ENCODE measurements around the gene GMDS.
"Not testable (repeated sequence)": the region's sequence is repeated elsewhere in the genome, so short reads cannot be mapped to it uniquely, and the experiment has no call there.

Gene GMDS

DNA sequence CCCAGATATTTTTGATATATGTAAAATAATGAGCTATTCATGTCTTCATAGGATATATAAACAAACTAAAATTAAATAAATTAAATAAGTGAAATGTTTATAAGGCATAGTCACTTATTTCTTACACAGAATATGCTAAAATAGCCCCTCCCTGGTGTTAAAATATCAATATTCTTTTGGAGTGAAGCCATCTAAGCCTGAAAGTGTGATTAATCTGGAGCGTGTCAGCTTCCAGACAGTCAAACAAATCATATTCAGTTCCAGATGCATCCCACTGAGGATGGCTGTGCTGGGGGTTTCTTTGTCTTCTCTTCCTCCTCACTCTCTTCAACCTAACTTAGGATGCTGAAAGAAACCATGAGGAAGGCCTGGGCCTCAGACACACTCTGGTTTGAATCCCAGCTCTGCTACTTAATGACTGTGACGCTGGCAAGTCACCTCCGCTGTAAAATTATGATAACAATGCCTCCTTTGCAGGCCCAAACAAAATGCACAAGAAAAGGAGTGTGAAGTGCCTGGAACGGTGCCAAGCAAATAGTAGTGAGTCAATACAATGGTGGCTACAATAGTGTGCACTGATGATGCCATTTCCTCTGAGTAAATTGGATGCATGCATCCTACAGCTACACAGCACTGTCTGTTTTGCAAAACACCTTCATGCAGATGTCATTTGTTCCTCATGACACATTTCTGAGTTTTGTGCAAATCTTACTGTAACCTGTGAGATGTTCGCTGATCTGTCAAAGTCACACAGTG, 474.3 kb downstream of the GMDS start:
- intact Hi-C loops (cut with DNase I): no loop called here

DNA sequence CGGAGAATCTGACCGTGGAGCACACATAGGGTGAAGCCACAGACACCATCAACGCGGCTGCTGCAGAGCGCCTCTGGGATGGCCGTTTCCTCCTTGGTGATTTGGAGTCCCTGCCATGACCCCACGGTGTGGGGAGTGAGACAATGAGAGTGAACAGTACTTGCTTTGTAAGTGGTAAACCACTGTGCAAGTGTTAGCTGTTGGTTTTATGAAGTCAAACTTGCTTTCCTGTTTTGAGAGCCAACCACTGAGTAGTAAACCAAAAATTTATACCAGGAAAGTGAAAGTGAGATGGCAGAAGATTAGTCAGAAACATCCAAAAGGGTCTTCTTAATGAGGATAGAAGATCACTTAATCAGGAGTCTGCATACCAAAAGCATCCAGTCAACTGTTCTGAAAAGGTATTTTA, 475.0 kb downstream of the GMDS start:
- intact Hi-C loops (cut with DNase I): no loop called here
- no peak for DNase-seq

More for the DNA sequence above, 474.3 kb downstream of the GMDS start:
- no peak for DNase-seq

DNA sequence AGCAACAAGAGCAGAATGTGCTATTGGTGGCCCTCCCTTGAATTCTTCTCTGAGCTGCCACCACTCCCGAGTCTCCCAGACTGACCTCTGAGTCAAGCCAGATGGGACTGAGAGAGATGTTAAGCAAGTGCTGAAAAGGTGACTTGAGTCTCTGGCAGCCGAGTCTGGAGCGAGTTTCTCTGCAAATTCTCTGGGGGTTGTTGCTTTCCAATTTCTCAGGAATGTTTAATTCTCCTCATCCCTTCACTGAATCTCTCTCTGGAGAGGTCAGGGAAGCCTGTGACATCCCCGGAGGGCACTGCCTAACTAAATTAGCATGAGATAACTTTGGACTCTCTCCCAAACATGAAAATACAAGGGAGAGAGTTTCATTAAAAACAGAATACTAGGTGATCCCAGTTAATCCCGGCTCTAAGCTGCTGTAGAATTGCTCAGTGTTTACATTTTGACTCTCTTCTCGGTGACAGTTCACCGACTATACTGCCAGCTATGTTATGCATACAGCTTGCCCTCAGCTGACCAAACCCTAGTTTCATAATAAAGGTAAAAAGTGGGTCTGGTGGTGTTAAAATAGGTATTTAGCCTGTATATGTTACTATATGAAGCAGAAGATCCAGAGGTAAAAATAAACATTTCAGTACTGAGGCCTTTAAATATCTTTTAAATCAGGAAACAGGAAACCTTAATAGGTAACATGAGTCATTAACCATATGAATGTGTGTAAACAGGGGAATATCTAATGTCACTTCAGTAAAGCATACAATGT, 477.7 kb downstream of the GMDS start:
- intact Hi-C loops (cut with DNase I): no loop called here
- no peak for DNase-seq

DNA sequence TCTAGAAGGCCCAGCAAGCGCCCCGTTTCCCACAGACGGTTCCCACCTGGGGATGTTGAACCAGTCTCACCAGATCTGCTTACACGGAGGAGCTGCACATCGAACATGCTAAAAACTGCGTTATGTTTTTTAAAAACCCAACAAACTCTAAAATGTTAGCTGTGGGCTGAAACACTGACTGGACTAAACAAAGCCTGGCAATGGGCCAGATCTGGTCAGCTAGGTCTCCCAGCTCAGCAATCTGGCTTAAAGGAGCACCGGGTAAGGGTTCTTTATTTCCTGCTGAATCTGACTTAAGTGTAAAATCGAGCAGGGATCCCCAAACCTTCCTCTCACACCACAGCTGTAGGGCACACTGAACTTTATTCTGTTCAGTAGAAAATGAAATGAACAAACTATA, 478.8 kb downstream of the GMDS start:
- intact Hi-C loops (cut with DNase I): no loop called here
- DNase-seq: peak in 1 of 10 donors; percentile 28

DNA sequence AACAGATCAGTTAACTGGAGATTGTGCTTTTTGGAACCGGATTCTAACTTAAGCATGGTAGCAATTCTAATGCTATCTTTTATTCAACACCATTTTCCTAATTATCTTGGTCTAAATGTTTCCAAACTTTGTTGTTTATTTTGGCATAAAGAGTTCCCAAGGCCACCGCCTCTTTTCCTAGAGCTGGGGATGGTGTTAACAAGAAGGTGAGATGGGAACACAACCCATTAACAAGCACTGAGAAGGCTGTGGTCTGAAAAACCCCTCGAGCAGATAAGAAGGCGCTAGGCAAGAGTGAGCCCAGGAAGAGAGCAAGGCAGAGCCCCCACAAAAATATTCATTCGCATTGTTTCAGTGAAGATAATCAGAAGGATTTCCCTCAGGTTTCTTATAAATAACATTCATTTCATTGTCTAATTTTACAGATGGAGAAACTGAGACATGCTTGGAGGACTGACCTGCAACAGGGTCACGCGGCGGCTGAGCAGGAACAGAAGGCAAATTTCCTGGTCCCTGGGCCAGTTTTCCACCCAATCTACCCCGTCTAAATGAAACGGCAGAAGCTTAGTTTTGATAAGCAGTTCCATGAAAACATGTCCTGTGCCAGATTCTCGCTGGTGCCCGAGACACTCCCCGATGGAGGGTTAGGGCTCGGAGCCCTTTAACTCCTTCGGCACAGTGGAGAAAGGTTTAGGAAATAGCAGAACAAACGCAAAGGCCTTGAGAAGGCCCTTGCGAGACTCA, 480.1 kb downstream of the GMDS start:
- intact Hi-C loops (cut with DNase I): no loop called here
- no peak for DNase-seq

DNA sequence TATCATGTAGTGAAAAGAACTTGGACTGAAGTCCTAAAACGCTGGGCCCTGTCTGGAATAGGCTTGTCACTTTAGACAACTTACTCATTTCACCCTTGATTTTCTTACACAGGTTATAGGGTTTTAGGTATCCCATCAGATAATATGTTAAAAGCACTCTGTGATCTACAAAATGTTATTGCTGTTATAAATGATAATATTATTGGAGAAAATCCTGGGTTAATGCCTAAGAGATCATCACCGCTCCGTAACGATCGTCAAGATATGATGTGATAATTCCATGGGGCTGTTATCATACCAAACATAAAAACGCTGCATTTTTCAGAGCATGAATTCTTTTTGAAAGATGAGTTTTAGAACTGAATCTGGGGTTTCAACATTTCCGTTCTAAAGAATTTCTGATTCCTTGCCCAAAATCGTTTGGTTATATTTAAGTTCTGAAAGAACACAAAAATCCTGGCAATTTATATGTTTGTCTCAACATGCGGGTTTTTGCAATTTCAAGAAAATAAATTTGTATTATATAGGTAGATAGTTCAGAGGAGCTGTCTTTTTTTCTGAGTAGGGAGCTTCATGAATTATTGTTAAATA, 480.9 kb downstream of the GMDS start:
- intact Hi-C loops (cut with DNase I): no loop called here
- no peak for DNase-seq

DNA sequence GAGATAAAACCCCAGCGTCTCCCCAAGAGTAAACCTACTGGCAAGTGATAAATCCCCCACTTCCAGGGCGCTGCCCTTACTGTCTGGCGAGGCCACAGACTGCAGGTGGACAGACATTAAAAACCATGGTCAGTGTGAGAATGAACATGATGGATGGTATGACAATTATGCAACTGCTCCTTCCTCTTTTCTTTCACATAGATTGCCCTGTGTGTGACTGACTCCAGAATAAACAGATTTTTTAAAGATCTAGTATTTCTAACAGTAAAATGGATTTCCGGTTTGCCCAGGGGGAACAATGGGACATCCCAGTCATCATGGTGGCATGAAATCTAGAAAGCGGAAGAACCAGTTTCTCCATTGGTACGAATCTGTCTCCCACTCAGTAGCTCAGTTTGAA, 482.0 kb downstream of the GMDS start:
- intact Hi-C loops (cut with DNase I): no loop called here
- DNase-seq: no peak

DNA sequence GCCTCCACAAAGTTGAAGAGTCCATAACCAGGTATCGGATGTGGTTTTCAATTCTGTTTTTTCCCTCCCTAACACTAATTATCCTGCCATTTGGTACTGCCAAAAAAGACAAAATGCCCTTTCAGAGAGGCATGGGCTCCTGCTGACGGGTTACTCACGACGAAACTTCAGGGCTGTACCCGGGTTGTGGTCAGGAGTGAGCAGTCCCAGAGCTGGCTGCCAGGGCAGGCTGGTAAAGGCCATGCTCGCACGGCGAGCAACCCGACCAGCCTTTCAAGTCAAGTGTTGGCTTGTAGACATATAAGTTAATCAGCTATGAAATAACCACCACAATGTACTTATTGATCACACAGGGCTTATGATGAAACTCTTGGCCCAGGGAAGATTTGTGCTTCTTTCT, 483.2 kb downstream of the GMDS start:
- DNase-seq: peak in 2 of 10 donors; percentile 24 to 80
- intact Hi-C loops (cut with DNase I): no loop called here

DNA sequence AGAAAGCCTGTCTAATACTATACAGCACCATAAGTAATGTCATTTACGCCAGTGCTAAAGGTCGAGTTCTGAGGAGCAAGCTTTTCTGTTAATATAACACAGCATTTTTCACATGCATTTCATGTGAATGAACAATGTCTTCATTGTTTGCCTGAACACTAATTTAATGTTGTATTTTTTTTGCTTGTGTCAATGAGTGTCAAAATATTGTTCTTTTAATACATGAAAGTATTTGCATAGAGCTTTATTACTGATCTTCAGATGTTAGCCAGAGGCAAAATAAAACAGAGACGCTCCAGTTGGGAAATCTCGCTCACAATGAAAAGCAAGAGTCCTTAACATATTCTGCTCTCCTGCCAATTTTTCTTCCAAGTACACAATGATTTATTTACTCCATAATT, 483.9 kb downstream of the GMDS start:
- intact Hi-C loops (cut with DNase I): no loop called here

DNA sequence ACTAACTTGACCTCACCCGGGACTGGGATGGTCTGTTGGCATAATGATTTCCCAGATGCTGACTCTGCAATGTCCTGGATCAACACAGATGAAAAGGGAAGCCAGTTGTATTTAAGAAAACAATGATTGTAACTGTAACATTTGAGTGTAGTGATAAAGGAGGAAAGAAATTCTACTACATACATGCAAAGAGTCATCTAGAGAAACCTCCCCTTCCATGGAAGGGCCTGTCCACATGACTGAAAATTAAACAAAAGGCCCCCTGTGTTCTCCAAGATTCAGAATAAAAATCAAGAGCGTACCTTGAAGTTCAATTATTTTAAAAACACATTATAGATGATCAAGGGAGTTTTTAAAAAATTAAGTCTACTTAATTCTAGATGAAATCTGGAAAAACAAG, 484.5 kb downstream of the GMDS start:
- no peak for DNase-seq
- intact Hi-C loops (cut with DNase I): no loop called here

More for the DNA sequence above, 483.9 kb downstream of the GMDS start:
- no peak for DNase-seq

DNA sequence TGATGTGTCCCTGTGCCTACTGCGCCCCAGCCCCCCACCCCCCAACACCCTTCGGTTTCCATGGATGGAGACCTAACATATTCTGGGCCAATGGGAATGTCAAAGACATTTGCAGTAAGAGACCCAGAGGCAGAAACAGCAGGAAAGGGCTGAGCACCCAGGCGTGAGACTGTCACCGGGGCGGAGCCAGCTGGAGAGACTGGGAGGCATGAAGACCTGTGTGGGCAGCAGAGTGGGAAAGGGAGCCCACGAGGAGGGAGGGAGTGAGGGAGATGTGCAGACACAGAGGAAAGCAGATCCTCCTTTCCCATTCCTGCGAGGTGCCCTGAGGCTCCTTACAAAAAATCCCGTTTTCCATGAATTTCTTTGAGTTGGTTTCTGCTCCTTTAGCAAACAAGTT, 485.5 kb downstream of the GMDS start:
- intact Hi-C loops (cut with DNase I): no loop called here

DNA sequence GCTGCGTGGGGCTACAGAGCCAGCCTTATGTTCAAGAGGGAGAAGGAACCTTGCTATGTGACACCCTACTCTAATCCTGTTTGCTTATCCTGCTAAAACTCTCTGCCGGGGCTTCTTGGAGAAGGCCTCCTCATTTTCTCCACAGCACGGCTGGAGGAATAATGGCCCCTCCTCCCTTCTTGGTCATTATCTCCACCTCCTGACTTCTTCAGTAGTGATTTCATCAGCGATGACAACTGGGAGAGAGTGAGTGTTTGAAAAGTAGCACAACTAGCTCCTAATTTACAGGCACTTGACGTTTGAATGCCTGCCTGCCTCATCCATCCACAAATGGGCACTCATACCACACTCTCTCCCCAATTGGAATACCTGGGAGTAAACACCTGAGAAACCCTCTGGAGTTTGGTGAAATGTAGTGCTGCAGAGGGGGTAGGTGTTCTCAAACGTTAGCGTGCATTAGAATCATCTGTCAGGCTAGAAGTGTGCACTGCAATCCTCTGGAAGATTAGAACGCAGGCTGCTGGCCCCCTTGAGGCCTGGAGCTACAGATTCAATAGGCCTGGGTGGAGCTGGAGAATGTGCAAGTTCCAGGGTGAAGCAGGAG, 487.2 kb downstream of the GMDS start:
- intact Hi-C loops (cut with DNase I): no loop called here

More for the DNA sequence above, 485.5 kb downstream of the GMDS start:
- no peak for DNase-seq

DNA sequence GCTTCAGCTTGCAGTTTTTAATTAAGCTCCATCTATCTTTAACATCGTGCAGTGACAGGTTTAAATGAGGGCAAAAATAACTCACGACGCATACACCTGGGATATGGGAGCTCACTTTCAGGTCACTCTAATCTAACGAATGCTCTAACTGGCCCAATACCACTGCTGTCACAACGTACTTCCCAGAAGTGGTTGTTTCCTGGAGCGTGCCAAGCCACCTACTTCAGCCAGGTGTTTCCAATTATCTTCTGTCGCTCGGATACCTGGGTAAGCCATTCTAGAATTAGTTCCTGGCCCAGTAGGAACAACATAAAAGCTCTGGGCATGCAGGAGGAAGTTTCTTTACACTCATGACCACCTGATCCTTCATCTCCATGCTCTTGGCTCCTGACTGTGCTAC, 488.3 kb downstream of the GMDS start:
- intact Hi-C loops (cut with DNase I): no loop called here
- no peak for DNase-seq

More for the DNA sequence above, 487.2 kb downstream of the GMDS start:
- DNase-seq: no peak

DNA sequence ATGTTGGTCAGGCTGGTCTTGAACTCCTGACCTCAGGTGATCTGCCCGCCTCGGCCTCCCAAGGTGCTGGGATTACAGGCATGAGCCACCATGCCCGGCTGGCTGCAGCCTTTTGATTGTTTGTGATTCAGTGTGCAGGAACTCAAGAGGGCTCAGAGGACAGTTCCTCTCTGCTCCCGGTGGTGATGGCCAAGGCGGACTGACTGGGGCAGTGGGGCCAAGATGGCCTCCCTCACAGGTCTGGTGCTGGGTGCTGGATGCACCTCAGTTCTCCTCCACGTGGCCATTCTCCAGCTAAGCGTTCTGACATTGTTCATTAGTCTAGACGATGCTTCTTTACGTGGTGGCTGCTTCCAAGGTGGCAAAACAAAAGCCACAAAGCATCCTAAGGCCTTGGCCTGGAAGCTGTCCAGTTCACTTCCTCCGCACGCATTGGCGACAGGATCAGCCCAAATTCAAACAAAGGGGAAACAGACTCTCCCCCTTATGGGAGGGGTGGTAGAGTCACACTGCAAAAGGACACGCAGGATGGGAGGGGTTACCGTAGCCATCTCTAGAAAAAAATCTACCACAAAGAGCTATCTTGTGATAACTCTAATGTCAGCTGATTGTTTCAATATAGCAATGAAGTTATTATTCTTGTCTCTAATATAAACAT, 488.8 kb downstream of the GMDS start:
- DNase-seq: peak in 1 of 10 donors; percentile 75
- intact Hi-C loops (cut with DNase I): no loop called here

DNA sequence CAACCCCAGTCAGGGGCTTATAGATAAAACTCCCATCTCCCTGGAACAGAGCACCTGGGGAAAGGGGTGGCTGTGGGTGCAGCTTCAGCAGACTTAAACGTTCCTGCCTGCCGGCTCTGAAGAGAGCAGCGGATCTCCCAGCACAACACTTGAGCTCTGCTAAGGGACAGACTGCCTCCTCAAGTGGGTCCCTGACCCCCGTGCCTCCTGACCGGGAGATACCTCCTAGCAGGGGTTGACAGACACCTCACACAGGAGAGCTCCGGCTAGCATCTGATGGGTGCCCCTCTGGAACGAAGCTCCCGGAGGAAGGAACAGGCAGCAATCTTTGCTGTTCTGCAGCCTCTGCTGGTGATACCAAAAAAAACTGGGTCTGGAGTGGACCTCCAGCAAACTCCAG, 494.3 kb downstream of the GMDS start:
- intact Hi-C loops (cut with DNase I); DNase-seq: not testable (repeated sequence)

DNA sequence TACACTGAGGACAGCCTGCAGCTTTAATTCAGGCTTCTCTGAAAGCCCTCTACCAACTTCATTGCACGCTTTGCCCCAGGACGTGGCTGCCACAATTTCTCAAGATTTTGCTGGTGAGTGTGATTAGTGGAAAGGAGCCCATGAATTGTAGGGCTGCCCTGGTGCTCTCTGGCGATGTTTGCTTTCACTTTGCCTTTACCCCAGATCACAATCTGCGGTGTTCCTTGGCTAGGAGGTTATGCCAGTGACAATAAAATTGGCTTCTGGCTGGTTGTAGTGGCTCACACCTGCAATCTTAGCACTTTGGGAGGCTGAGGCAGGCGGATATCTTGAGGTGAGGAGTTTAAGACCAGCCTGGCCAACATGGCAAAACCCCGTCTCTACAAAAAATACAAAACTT, 496.4 kb downstream of the GMDS start:
- intact Hi-C loops (cut with DNase I): no loop called here
- no peak for DNase-seq

DNA sequence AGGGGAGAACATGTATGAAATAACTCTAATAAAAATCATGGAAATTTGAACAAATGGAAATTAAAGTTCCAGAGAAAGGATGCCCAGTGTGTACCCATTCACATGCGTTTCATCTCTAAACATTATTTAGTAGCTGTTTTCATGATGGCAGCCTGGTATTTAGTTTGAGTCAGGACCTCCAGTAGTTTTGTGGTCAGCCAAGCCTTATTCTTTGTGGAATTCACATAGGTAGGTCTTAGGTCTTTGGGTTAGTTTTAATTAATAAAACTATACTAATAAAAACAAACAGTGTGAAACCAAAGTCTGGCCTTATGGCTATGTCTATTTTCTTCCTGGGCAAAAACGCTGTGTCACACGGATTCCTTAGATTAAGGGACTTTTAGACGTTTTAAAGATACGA, 497.9 kb downstream of the GMDS start:
- no peak for DNase-seq
- intact Hi-C loops (cut with DNase I): no loop called here

DNA sequence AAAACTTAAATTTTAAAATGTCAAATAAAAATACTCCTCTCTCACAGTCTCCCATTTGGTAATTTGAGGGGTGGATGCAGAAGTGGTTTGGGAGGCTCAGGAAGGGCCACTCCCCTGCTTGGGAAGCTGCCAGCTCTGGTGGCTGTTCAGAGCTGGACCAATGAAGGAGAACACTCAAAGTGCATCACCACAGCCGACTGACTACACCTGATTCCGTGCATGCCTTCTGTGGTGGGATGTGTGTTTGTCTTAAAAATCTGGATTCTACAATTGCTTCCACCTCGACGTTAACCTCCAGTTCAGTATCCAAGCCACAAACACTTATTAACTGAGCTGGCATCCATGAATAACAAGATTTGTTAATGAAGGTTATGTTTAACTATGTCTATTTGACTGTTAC, 498.4 kb downstream of the GMDS start:
- no peak for DNase-seq
- intact Hi-C loops (cut with DNase I): no loop called here

DNA sequence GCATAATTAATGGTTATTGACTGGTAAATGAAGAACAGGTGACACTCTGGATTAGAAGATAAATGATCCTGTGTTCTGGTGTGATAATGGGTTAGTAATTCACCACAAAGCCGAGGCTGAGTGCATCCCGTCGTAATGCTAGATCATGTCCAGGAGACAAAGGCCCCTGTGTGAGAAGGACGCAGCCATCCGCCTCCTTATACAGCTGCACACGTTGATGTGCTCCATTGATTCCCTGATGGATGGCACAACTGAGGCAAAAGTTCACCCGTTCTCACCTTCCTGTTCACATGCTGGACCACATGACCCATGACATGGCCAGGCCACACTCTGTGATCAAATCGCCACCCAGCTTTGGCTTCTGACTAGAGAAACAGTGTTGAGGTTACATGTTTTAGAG, 499.6 kb downstream of the GMDS start:
- peak in 1 of 10 donors; percentile 36 for DNase-seq

DNA sequence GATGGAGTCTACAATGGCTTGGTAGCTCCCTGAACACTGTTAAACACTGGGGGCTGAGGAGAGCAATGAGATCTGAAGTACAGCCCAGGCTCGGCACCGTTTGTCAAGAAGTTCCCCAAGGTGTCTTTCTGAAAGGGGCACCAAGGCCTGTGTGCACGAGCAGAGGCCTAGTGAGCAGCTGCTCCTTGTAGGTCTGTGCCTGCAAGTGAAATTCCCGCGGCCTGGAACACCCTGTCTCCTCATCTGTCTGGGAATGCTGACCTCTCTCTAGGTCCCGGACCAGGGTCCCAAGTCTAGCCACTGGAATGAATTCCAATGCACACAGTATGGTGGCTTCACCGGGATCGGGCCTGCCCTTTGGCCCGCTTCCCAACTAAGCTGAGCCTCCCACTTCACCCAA, 500.9 kb downstream of the GMDS start:
- intact Hi-C loops (cut with DNase I): no loop called here
- DNase-seq: no peak

More for the DNA sequence above, 499.6 kb downstream of the GMDS start:
- intact Hi-C loops (cut with DNase I): no loop called here

Data from posterior cingulate gyrus (tissue), 11 donors.